ENCODE data around the gene TMEM94.
A peak's percentile ranks its signal among the peaks of the same experiment; 100 is the strongest.

The TMEM94 gene

GRCh38 chr17:75516619-75517296 is 60.3 kb downstream of the TMEM94 start (continued):
- TF ChIP-seq KLF9 (tag by site-specific recombination; IDR thresholded peaks at IDR 0.05; ENCODE audit: low read depth) (peak; percentile 62), ZNF211 (tag by site-specific recombination; IDR thresholded peaks at IDR 0.05; ENCODE audit: low read depth) (no peak), PRDM6 (tag by site-specific recombination; IDR thresholded peaks at IDR 0.05) (no peak), ELK4 (IDR thresholded peaks at IDR 0.05; ENCODE audit: borderline replicate concordance, low read depth, low read length) (no peak), SCRT1 (tag by site-specific recombination; IDR thresholded peaks at IDR 0.05; ENCODE audit: borderline replicate concordance) (no peak), ZNF335 (tag by site-specific recombination; conservative IDR thresholded peaks at IDR 0.05) (peak; percentile 93), ZNF169 (tag by site-specific recombination; IDR thresholded peaks at IDR 0.05) (no peak), ZIC2 (tag by site-specific recombination; IDR thresholded peaks at IDR 0.05) (no peak), ZNF830 (tag by site-specific recombination; IDR thresholded peaks at IDR 0.05; ENCODE audit: low read depth) (no peak), ZNF174 (tag by site-specific recombination; IDR thresholded peaks at IDR 0.05) (no peak), ZNF157 (tag by site-specific recombination; IDR thresholded peaks at IDR 0.05) (no peak), ZNF549 (tag by site-specific recombination; IDR thresholded peaks at IDR 0.05) (no peak), BCL11B (tag by site-specific recombination; IDR thresholded peaks at IDR 0.05; ENCODE audit: low read depth) (no peak), SP3 (tag by site-specific recombination; IDR thresholded peaks at IDR 0.05) (peak; percentile 46), ZNF221 (tag by site-specific recombination; IDR thresholded peaks at IDR 0.05; ENCODE audit: borderline replicate concordance) (no peak), ZBTB8A (tag by site-specific recombination; IDR thresholded peaks at IDR 0.05) (peak; percentile 22), GLIS2 (tag by site-specific recombination; IDR thresholded peaks at IDR 0.05) (peak; percentile 72), PBX3 (CRISPR knock-in tag; IDR thresholded peaks at IDR 0.05) (no peak; the same call in 1 of the 2 replicates), ZNF324 (tag by site-specific recombination; IDR thresholded peaks at IDR 0.05) (no peak; the same call in 1 of the 2 replicates), KLF7 (tag by site-specific recombination; IDR thresholded peaks at IDR 0.05; ENCODE audit: borderline replicate concordance) (no peak), ZNF292 (tag by site-specific recombination; IDR thresholded peaks at IDR 0.05; ENCODE audit: borderline replicate concordance, low read depth) (no peak), ZNF16 (tag by site-specific recombination; IDR thresholded peaks at IDR 0.05; ENCODE audit: low read depth) (no peak), ZNF18 (tag by site-specific recombination; IDR thresholded peaks at IDR 0.05) (no peak), ZNF600 (tag by site-specific recombination; IDR thresholded peaks at IDR 0.05) (no peak), ZNF623 (tag by site-specific recombination; IDR thresholded peaks at IDR 0.05) (no peak), GLI4 (tag by site-specific recombination; IDR thresholded peaks at IDR 0.05) (no peak)
- TF ChIP-seq, protein P1, sequence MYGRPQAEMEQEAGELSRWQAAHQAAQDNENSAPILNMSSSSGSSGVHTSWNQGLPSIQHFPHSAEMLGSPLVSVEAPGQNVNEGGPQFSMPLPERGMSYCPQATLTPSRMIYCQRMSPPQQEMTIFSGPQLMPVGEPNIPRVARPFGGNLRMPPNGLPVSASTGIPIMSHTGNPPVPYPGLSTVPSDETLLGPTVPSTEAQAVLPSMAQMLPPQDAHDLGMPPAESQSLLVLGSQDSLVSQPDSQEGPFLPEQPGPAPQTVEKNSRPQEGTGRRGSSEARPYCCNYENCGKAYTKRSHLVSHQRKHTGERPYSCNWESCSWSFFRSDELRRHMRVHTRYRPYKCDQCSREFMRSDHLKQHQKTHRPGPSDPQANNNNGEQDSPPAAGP (tag by site-specific recombination; IDR thresholded peaks at IDR 0.05): no peak
- TF ChIP-seq, protein P2, sequence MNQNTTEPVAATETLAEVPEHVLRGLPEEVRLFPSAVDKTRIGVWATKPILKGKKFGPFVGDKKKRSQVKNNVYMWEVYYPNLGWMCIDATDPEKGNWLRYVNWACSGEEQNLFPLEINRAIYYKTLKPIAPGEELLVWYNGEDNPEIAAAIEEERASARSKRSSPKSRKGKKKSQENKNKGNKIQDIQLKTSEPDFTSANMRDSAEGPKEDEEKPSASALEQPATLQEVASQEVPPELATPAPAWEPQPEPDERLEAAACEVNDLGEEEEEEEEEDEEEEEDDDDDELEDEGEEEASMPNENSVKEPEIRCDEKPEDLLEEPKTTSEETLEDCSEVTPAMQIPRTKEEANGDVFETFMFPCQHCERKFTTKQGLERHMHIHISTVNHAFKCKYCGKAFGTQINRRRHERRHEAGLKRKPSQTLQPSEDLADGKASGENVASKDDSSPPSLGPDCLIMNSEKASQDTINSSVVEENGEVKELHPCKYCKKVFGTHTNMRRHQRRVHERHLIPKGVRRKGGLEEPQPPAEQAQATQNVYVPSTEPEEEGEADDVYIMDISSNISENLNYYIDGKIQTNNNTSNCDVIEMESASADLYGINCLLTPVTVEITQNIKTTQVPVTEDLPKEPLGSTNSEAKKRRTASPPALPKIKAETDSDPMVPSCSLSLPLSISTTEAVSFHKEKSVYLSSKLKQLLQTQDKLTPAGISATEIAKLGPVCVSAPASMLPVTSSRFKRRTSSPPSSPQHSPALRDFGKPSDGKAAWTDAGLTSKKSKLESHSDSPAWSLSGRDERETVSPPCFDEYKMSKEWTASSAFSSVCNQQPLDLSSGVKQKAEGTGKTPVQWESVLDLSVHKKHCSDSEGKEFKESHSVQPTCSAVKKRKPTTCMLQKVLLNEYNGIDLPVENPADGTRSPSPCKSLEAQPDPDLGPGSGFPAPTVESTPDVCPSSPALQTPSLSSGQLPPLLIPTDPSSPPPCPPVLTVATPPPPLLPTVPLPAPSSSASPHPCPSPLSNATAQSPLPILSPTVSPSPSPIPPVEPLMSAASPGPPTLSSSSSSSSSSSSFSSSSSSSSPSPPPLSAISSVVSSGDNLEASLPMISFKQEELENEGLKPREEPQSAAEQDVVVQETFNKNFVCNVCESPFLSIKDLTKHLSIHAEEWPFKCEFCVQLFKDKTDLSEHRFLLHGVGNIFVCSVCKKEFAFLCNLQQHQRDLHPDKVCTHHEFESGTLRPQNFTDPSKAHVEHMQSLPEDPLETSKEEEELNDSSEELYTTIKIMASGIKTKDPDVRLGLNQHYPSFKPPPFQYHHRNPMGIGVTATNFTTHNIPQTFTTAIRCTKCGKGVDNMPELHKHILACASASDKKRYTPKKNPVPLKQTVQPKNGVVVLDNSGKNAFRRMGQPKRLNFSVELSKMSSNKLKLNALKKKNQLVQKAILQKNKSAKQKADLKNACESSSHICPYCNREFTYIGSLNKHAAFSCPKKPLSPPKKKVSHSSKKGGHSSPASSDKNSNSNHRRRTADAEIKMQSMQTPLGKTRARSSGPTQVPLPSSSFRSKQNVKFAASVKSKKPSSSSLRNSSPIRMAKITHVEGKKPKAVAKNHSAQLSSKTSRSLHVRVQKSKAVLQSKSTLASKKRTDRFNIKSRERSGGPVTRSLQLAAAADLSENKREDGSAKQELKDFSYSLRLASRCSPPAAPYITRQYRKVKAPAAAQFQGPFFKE (tag by site-specific recombination; IDR thresholded peaks at IDR 0.05; ENCODE audit: borderline replicate concordance): no peak
